Ramos (cell line): ENCODE results near the gene BHLHE23.
"Not testable (repeated sequence)": the region's sequence is repeated elsewhere in the genome, so short reads cannot be mapped to it uniquely, and the experiment has no call there.

Source experiments
- in situ Hi-C: fragments of 300-500 bp; cut with MboI; formaldehyde crosslinking; loops from one replicate; pipeline ENCODE4 v1.14.3; 2022; ENCODE audit warnings: low sequenced_read_pairs; ENCODE audit not compliant: unreplicated experiment

Gene BHLHE23

GRCh38 chr20:62965363-62965771 is 41.4 kb downstream of the BHLHE23 start:
- in situ Hi-C loops, result no loop called here

DNA sequence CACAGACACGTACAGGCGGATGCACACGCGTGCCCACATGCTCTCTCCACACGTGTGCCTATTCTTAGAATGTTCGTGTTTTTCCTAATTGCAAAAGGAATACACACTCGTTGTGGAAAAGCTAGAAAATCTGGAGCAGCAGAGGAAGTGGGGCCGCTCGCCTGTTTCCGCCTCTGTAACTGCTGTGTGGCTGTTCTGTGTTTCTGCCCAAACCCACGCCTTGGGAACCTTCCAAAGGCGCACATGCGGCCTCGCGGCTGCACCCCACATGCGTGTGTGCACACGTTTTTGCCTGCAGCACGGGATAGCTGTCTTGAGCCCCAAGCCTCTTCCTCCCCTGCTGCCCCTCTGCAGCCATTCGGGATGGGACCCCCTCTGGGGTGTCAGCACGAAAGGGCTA is 42.1 kb downstream of the BHLHE23 start:
- in situ Hi-C loops, result no loop called here

DNA sequence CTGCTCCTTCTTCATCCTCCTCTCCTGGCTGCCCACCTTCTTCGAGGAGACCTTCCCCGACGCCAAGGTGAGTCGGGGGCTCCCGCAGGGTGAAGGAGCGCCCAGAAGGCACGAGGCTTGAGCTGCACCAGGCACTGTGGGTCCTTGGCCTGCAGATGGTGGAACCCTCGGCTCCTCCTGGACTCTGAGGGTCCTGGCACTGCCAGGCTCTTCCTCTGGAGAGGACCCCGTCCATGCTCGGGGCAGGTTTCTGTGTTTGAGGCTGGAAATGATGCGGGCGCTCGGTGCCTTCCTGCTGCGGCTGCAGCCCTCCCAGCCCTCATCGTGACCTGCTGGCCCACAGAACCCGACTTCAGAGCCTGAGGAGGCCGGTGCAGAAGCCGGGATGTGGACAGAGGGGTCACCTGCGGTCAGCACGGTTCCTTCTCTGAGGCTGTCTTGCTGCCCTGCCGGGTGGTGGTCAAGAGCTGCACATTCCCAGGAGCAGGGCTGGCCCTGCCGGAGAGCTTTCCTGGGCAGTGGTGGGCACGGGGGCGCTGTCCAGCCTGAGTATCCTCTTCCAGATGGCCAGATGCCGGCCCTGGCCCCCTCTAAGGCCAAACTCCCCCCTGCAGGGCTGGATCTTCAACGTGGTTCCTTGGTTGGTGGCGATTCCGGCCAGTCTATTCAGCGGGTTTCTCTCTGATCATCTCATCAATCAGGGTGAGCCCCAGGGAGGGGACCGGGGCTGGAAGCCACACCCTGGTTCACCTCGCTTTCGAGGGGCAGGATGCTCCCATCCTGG is 43.0 kb downstream of the BHLHE23 start:
- in situ Hi-C loops, result no loop called here

GRCh38 chr20:62962891-62963613 is 43.7 kb downstream of the BHLHE23 start:
- in situ Hi-C loops, result no loop called here

DNA sequence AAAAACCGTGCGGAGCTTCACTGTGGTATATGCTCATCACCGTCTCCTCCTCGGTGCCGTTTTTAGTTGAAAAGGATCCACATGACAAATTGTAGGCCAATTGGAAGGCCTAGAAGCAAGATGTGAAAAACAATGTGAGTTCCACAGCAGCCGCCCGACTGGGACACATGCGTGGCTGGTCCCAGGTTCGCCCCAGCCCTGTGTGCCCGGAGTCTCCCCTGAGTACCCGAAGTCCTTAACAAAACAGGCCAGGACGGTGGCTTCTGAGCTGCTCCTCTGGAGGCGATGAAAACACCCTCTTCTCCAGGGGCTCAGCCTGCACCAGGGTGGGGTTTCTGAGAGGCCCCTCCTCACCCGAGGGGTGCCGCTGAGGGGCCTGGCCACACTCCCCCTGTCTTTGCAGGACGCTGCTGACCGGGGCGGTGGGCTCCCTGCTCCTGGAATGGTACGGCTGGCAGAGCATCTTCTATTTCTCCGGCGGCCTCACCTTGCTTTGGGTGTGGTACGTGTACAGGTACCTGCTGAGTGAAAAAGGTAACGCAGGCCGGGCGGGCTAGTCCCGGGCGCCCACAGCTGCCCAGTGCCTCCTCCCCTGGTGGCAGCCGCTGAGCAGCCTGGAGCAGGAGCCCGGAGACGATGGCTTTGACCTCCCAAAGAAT is 44.4 kb downstream of the BHLHE23 start:
- in situ Hi-C loops, result no loop called here

- in situ Hi-C loops, result no loop called here
Observed at GRCh38 chr20:62961799-62962198, 45.0 kb downstream of the BHLHE23 start.

DNA sequence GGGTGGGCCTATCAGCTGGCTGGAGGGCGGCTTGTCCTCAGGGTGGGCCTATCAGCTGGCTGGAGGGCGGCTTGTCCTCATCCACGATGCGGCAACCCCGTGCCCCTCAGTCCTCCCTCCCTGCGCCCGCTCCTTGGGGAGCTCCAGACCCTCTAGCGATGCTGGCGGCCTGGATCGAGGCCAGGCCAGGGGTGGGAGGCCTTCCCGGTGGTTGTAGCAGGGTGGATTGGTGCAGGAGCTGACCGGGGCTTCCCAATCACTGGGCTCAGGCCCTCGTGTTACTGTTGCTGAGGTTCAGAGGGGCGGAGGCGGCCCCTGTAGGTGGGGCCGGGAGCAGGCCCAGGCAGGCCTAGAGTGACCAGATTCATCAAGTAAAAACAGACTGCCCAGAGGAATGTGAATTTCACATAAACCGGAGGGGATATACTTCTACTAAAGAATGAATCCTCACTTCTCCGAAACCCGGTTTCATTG is 45.4 kb downstream of the BHLHE23 start:
- in situ Hi-C loops, result no loop called here

DNA sequence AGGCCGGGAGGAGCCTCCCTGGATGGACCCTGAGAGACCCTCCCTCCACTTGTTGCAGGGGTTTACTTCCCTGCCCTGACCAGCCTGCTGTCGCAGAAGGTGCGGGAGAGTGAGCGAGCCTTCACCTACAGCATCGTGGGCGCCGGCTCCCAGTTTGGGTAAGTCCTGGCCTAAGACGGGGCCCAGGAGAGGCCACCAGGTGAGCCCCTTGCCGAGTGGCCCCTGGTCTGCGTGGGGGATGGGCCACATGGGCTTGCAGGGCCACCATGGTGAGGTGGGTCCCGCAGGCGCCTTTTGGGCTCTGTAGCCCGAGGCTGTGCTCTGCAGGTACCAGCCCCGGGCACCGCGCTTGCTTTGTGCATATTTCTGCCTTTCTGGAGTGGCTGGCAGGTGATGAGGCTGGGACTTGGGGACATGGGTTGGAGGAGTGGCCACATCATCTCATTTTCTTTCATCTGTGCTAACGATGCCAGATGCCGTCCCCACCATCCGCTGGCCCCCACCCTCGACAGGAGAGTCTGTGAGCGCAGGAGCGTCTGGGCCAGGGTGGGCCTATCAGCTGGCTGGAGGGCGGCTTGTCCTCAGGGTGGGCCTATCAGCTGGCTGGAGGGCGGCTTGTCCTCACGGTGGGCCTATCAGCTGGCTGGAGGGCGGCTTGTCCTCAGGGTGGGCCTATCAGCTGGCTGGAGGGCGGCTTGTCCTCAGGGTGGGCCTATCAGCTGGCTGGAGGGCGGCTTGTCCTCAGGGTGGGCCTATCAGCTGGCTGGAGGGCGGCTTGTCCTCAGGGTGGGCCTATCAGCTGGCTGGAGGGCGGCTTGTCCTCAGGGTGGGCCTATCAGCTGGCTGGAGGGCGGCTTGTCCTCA is 46.1 kb downstream of the BHLHE23 start:
- in situ Hi-C loops, result not testable (repeated sequence)

DNA sequence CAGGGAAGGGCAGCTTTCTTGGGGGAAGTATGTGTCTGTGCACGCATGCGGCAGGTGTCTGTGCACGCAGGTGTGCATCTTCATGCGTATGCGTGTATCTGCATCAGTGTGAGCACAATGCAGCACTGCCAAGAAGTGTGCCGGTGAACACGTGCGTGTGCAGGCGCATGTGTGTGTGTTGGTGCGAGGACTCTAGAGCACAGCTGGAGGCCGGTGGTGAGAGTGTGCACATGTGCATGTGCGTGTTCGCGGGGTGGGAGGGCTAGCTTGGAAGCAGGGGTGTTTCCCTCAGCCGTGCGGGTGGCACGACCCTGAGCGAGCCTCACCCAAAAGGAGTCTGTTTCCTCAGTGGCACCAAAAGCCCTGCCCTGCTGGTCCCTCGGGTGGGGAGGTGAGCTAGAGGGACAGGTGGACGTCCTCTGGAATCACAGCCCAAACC is 46.7 kb downstream of the BHLHE23 start:
- in situ Hi-C loops, result no loop called here

DNA sequence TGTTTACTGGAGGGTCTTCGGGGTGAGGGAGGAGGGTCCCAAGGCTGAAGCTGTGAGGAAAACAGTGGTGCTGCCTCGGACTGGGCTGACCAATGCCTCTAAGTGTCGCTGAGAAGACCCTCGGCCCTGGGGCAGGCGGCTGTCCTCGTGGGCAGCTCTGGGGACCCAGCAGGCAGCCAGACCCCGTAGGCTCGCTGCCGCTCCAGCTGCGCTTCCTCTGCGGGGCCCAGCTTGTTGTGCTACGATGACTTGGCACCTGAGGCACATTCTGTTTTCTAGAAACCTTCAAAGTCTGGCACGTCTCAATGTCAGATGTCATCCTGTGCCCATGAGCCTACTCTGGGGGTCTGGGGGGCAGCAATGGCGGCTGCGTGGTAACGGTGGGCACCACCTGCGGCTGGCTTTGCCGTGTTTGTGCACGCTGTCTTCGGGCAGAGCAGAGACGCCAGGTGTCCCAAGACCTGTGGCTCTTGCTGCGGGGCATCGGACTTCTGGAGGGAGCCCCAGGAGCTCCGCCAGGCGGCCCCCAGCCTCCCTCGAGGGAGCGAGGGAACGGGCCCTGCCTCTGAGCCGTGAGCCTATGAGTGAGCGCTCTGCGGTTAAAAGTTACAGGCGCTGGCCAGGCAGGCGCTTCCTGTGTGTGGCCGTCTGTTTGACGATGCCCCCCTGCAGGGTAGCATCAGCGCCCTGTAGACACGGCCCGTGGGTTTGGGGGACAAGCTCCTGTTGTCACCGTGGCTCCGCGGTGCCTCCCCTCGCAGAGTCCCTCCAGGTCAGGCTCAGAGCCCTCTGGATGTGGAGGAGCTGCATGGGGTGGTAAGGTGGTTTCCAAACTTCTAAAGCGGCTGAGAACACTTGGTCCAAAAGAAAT is 47.4 kb downstream of the BHLHE23 start:
- in situ Hi-C loops, result no loop called here

GRCh38 chr20:62958388-62959100 is 48.2 kb downstream of the BHLHE23 start:
- in situ Hi-C loops, result no loop called here

GRCh38 chr20:62957136-62958117 is 49.3 kb downstream of the BHLHE23 start:
- in situ Hi-C loops, result no loop called here

GRCh38 chr20:62956387-62957135 is 50.2 kb downstream of the BHLHE23 start:
- in situ Hi-C loops, result no loop called here
